Measurements from ENCODE around the gene GOLGA7B.

The GOLGA7B gene

GRCh38 chr10:97873569-97873968 lies 23.9 kb downstream of the GOLGA7B start:
- no peak for TF ChIP-seq YY1 (IDR thresholded peaks at IDR 0.05; ENCODE audit: low read depth)
- TF ChIP-seq REST (IDR thresholded peaks at IDR 0.05; ENCODE audit: low read depth), result no peak
- TF ChIP-seq FOXM1 (IDR thresholded peaks at IDR 0.05; ENCODE audit: borderline replicate concordance, low read depth), result no peak
- TF ChIP-seq CEBPB (IDR thresholded peaks at IDR 0.05), result no peak
- no peak for TF ChIP-seq TAF1 (IDR thresholded peaks at IDR 0.05; ENCODE audit: low read depth)
- no peak for TF ChIP-seq RAD21 (IDR thresholded peaks at IDR 0.05; ENCODE audit: low read depth)
- TF ChIP-seq, protein P1, sequence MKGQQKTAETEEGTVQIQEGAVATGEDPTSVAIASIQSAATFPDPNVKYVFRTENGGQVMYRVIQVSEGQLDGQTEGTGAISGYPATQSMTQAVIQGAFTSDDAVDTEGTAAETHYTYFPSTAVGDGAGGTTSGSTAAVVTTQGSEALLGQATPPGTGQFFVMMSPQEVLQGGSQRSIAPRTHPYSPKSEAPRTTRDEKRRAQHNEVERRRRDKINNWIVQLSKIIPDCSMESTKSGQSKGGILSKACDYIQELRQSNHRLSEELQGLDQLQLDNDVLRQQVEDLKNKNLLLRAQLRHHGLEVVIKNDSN (IDR thresholded peaks at IDR 0.05), result no peak
- TF ChIP-seq EGR1 (IDR thresholded peaks at IDR 0.05), result no peak
- TF ChIP-seq EP300 (IDR thresholded peaks at IDR 0.05; ENCODE audit: borderline replicate concordance), result no peak
- TF ChIP-seq NFIC (IDR thresholded peaks at IDR 0.05), result no peak
- no peak for TF ChIP-seq CREB1 (IDR thresholded peaks at IDR 0.05; ENCODE audit: low read depth)
- TF ChIP-seq ZBTB7A (IDR thresholded peaks at IDR 0.05; ENCODE audit: low read depth), result no peak
- TF ChIP-seq TCF12 (IDR thresholded peaks at IDR 0.05; ENCODE audit: low read depth), result no peak
- TF ChIP-seq, protein P2, sequence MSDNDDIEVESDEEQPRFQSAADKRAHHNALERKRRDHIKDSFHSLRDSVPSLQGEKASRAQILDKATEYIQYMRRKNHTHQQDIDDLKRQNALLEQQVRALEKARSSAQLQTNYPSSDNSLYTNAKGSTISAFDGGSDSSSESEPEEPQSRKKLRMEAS (IDR thresholded peaks at IDR 0.05), result no peak
- TF ChIP-seq TEAD4 (IDR thresholded peaks at IDR 0.05), result no peak

DNA sequence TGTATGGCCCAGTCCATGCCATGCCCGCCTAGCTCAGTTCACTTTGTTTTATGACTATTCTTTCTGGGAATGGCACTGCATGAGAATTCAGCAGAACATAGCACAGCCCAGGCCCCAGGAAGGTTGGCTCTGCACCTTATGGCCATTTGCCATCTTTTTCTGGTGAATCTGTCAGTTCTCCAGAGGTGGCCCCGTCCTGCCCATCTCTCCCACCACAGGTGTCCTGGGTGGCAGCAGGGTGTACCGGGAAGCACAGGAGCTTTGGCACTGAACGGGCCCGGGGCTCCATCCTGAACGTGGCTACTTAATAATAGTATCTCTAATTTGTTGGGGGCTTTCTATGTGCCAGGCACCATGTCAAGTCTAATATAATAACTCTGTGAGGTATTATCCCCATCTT lies 24.7 kb downstream of the GOLGA7B start:
- TF ChIP-seq ZBTB7A (IDR thresholded peaks at IDR 0.05; ENCODE audit: low read depth), result no peak
- no peak for TF ChIP-seq CREB1 (IDR thresholded peaks at IDR 0.05; ENCODE audit: low read depth)
- TF ChIP-seq, protein P1 (IDR thresholded peaks at IDR 0.05), result no peak
- TF ChIP-seq EP300 (IDR thresholded peaks at IDR 0.05; ENCODE audit: borderline replicate concordance), result no peak
- TF ChIP-seq, protein P2 (IDR thresholded peaks at IDR 0.05), result no peak
- no peak for TF ChIP-seq NFIC (IDR thresholded peaks at IDR 0.05)
- no peak for TF ChIP-seq FOXM1 (IDR thresholded peaks at IDR 0.05; ENCODE audit: borderline replicate concordance, low read depth)
- no peak for TF ChIP-seq TCF12 (IDR thresholded peaks at IDR 0.05; ENCODE audit: low read depth)
- no peak for TF ChIP-seq RAD21 (IDR thresholded peaks at IDR 0.05; ENCODE audit: low read depth)
- no peak for TF ChIP-seq EGR1 (IDR thresholded peaks at IDR 0.05)

- TF ChIP-seq EGR1 (IDR thresholded peaks at IDR 0.05), result no peak
- TF ChIP-seq, protein P2 (IDR thresholded peaks at IDR 0.05), result no peak
- no peak for TF ChIP-seq YY1 (IDR thresholded peaks at IDR 0.05; ENCODE audit: low read depth)
- TF ChIP-seq ZBTB7A (IDR thresholded peaks at IDR 0.05; ENCODE audit: low read depth), result no peak
- TF ChIP-seq CEBPB (IDR thresholded peaks at IDR 0.05), result no peak
- no peak for TF ChIP-seq NFIC (IDR thresholded peaks at IDR 0.05)
- no peak for TF ChIP-seq EP300 (IDR thresholded peaks at IDR 0.05; ENCODE audit: borderline replicate concordance)
- no peak for TF ChIP-seq TEAD4 (IDR thresholded peaks at IDR 0.05)
- TF ChIP-seq TAF1 (IDR thresholded peaks at IDR 0.05; ENCODE audit: low read depth), result no peak
- no peak for TF ChIP-seq FOXM1 (IDR thresholded peaks at IDR 0.05; ENCODE audit: borderline replicate concordance, low read depth)
- no peak for TF ChIP-seq REST (IDR thresholded peaks at IDR 0.05; ENCODE audit: low read depth)
- no peak for TF ChIP-seq CREB1 (IDR thresholded peaks at IDR 0.05; ENCODE audit: low read depth)
- no peak for TF ChIP-seq TCF12 (IDR thresholded peaks at IDR 0.05; ENCODE audit: low read depth)
- no peak for TF ChIP-seq RAD21 (IDR thresholded peaks at IDR 0.05; ENCODE audit: low read depth)
- TF ChIP-seq, protein P1 (IDR thresholded peaks at IDR 0.05), result no peak
Measured at GRCh38 chr10:97875391-97875790, 25.7 kb downstream of the GOLGA7B start.

DNA sequence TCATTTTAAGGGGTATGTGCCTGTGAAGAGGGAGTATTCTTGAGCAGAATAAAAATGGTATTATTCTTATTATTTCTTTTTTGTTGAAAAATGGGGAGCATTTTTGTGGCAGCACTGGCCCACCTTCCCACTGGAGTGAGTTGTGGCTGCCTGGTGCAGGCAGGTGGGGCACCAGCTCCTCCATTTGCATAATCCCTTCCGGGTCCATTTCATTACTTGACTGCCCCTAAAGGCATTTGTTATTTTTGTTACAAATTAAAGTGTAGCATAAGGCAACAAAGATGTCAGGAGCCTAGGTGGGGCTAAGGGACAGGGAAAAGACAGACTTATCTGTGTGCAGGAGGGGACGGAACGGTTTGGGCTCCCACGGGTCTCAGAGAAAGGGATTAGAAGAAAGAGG lies 26.8 kb downstream of the GOLGA7B start:
- no peak for TF ChIP-seq RAD21 (IDR thresholded peaks at IDR 0.05; ENCODE audit: low read depth)
- no peak for TF ChIP-seq CREB1 (IDR thresholded peaks at IDR 0.05; ENCODE audit: low read depth)
- no peak for TF ChIP-seq CEBPB (IDR thresholded peaks at IDR 0.05)
- TF ChIP-seq TCF12 (IDR thresholded peaks at IDR 0.05; ENCODE audit: low read depth), result no peak
- TF ChIP-seq ZBTB7A (IDR thresholded peaks at IDR 0.05; ENCODE audit: low read depth), result no peak
- TF ChIP-seq TEAD4 (IDR thresholded peaks at IDR 0.05), result no peak
- TF ChIP-seq EP300 (IDR thresholded peaks at IDR 0.05; ENCODE audit: borderline replicate concordance), result no peak
- no peak for TF ChIP-seq REST (IDR thresholded peaks at IDR 0.05; ENCODE audit: low read depth)
- TF ChIP-seq EGR1 (IDR thresholded peaks at IDR 0.05), result no peak
- TF ChIP-seq, protein P1 (IDR thresholded peaks at IDR 0.05), result no peak
- TF ChIP-seq NFIC (IDR thresholded peaks at IDR 0.05), result no peak
- no peak for TF ChIP-seq FOXM1 (IDR thresholded peaks at IDR 0.05; ENCODE audit: borderline replicate concordance, low read depth)
- no peak for TF ChIP-seq YY1 (IDR thresholded peaks at IDR 0.05; ENCODE audit: low read depth)
- no peak for TF ChIP-seq TAF1 (IDR thresholded peaks at IDR 0.05; ENCODE audit: low read depth)
- TF ChIP-seq, protein P2 (IDR thresholded peaks at IDR 0.05), result no peak

Measured in Ishikawa (cell line).